Progenitor cell of endocrine pancreas (in vitro differentiated cells): Measurements from ENCODE around the gene SAMD8. TPM values are rescaled to one million over a fixed set of nuclear protein-coding genes. Genes with fewer than 3 reads are reported as not detected.
"Not testable (repeated sequence)": the region's sequence is repeated elsewhere in the genome, so short reads cannot be mapped to it uniquely, and the experiment has no call there.

Source experiments
- DNase-seq: peaks from one replicate; pipeline ENCODE4 v3.0.0; 2021; ENCODE audit warnings: low spot score; ENCODE audit not compliant: unreplicated experiment
- H3K27ac Mint-ChIP-seq: 2 replicates; pipeline ENCODE4 v1.8.0; 2021; ENCODE audit warnings: mild to moderate bottlenecking, moderate library complexity, mixed read lengths
- H3K27me3 Mint-ChIP-seq: 2 replicates; pipeline ENCODE4 v1.8.0; 2021; ENCODE audit warnings: mixed read lengths
- H3K36me3 Mint-ChIP-seq: 2 replicates; pipeline ENCODE4 v1.8.0; 2022; ENCODE audit warnings: mixed read lengths; ENCODE audit not compliant: insufficient read depth
- H3K4me1 Mint-ChIP-seq: 2 replicates; pipeline ENCODE4 v1.8.0; 2021; ENCODE audit warnings: low read depth, mixed read lengths
- H3K4me3 Mint-ChIP-seq: 2 replicates; pipeline ENCODE4 v1.8.0; 2021; ENCODE audit warnings: low read depth, mild to moderate bottlenecking, moderate library complexity, mixed read lengths
- H3K9me3 Mint-ChIP-seq: 2 replicates; pipeline ENCODE4 v1.8.0; 2021; ENCODE audit warnings: low read depth, mixed read lengths
- total RNA-seq: library from RNA; stranded (reverse); gene quantifications from 2 replicates; pipeline ENCODE4 v1.2.1, GENCODE V29; 2021
- TF ChIP-seq, protein P1 (sequence below): fragments of 200-600 bp; sonication (generic); IDR thresholded peaks from one replicate; pipeline ENCODE4 v1.5.0; 2021; ENCODE audit warnings: antibody characterized with exemption, mild to moderate bottlenecking; ENCODE audit not compliant: unreplicated experiment

SAMD8 gene
- total RNA-seq, 1 donor from 2014 or later = 17.4 TPM

GRCh38 chr10:75111907-75112679 is 637 bp downstream of the SAMD8 start:
- no peak for DNase-seq
- Mint-ChIP-seq H3K27me3 (no peaks in the 10 kb centered on the region), H3K9me3 (no peaks in the 10 kb centered on the region), H3K27ac (peak overlapping the region; percentile 97), H3K4me3 (peak overlapping the region; percentile 97), H3K4me1 (peaks cover 14% of the 10 kb centered on the region), H3K36me3 (no peaks in the 10 kb centered on the region)
- TF ChIP-seq, protein P1, sequence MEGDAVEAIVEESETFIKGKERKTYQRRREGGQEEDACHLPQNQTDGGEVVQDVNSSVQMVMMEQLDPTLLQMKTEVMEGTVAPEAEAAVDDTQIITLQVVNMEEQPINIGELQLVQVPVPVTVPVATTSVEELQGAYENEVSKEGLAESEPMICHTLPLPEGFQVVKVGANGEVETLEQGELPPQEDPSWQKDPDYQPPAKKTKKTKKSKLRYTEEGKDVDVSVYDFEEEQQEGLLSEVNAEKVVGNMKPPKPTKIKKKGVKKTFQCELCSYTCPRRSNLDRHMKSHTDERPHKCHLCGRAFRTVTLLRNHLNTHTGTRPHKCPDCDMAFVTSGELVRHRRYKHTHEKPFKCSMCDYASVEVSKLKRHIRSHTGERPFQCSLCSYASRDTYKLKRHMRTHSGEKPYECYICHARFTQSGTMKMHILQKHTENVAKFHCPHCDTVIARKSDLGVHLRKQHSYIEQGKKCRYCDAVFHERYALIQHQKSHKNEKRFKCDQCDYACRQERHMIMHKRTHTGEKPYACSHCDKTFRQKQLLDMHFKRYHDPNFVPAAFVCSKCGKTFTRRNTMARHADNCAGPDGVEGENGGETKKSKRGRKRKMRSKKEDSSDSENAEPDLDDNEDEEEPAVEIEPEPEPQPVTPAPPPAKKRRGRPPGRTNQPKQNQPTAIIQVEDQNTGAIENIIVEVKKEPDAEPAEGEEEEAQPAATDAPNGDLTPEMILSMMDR = no peak

DNA sequence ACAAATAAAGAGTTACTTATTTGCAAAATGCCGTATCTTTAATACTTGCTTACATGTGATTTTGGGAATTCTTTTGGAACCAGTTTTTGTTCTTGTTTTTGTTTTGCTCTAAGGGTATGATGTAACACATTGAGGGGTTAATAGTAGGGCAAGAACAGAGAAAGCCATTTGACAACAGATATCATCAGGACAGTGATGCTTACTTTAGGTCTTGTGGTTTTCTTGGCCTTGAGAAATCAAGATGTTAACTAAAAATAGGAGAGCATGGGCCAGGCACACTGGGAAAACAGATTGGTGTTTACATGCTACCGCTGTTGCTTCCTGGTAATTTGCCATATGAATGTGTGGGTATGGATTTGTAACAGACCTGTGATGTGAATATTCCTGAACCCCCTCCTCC is 3.7 kb downstream of the SAMD8 start:
- Mint-ChIP-seq H3K27me3 (no peaks in the 10 kb centered on the region), H3K27ac (no peak overlapping the region), H3K9me3 (peaks cover 4% of the 10 kb centered on the region), H3K4me1 (peaks cover 12% of the 10 kb centered on the region), H3K4me3 (no peak overlapping the region), H3K36me3 (no peaks in the 10 kb centered on the region)
- DNase-seq = no peak
- TF ChIP-seq, protein P1 = no peak

DNA sequence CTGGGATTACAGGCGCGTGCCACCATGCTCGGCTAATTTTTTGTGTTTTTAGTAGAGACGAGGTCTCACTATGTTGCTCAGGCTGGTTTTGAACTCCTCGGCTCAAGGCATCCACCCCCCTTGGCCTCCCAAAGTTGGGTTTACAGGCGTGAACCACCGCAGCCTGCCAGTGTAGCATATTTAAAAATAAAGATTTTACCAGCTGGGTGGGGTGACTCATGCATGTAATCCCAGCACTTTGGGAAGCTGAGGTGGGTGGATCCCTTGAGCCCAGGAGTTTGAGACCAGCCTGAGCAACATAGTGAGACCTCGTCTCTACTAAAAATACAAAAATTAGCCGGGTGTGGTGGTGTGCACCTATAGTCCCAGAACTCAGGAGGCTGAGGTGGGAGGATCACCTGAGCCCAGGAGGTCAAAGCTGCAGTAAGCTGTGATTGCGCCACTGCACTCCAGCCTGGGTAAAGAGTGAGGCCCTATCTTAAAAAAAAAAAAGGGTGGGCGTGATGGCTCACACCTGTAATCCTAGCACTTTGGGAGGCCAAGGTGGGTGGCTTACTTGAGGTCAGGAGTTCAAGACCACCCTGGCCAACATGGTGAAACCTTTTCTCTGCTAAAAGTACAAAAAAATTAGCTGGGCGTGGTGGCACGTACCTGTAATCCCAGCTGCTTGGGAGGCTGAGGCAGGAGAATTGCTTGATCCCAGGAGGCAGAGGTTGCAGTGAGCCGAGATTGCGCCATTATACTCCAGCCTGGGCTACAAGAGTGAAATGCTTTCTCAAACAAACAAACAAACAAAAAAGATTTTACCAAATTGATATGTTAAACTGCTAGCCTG is 5.7 kb downstream of the SAMD8 start:
- not testable (repeated sequence) for H3K36me3 Mint-ChIP-seq, DNase-seq

GRCh38 chr10:75117995-75118394 is 6.5 kb downstream of the SAMD8 start:
- TF ChIP-seq, protein P1 = no peak
- Mint-ChIP-seq H3K27me3 (no peaks in the 10 kb centered on the region), H3K9me3 (peaks cover 4% of the 10 kb centered on the region), H3K27ac (no peak overlapping the region), H3K36me3 (no peaks in the 10 kb centered on the region), H3K4me3 (no peak overlapping the region), H3K4me1 (peaks cover 1% of the 10 kb centered on the region)
- DNase-seq = no peak

More for the DNA sequence above, 5.7 kb downstream of the SAMD8 start:
- not testable (repeated sequence) for H3K9me3 Mint-ChIP-seq, H3K27me3 Mint-ChIP-seq, H3K4me1 Mint-ChIP-seq, H3K27ac Mint-ChIP-seq, H3K4me3 Mint-ChIP-seq

DNA sequence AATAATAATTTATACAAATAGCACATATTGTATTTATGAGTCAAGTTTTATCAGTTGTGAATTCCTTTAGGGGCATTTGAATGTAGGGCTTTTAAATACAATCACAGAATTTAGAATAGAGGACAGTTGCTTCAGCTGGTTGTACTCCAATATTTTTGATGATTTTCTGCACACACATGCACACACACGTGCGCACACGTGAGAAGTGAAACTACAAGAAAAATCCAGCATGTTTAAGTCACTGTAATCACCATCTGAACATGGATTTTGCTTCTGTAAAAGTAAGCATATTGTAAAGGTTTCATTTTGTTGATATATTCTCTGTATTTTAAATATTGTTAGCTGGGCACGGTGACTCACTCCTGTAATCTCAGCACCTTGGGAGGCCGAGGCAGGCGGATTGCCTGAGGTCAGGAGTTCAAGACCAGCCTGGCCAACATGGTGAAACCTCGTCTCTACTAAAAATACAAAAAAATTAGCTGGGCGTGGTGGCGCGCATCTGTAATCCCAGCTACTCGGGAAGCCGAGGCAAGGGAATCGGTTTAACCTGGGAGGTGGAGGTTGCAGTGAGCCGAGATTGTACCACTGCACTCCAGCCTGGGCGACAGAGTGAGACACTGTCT is 8.1 kb downstream of the SAMD8 start:
- H3K9me3 Mint-ChIP-seq, H3K27ac Mint-ChIP-seq, DNase-seq, H3K27me3 Mint-ChIP-seq, H3K4me1 Mint-ChIP-seq, H3K36me3 Mint-ChIP-seq, H3K4me3 Mint-ChIP-seq: not testable (repeated sequence)

- peaks cover 3% of the 10 kb centered on the region for H3K36me3 Mint-ChIP-seq
- no peaks in the 10 kb centered on the region for H3K27me3 Mint-ChIP-seq
- no peak overlapping the region for H3K4me3 Mint-ChIP-seq
- peaks cover 2% of the 10 kb centered on the region for H3K4me1 Mint-ChIP-seq
- no peak for DNase-seq
- H3K27ac Mint-ChIP-seq = no peak overlapping the region
- H3K9me3 Mint-ChIP-seq = peaks cover 4% of the 10 kb centered on the region
- TF ChIP-seq, protein P1 = no peak
These were observed 9.9 kb downstream of the SAMD8 start for GRCh38 chr10:75121322-75121721.
